KOPT-K1 (cell line): ENCODE data around the gene RNF217.
"Not testable (repeated sequence)": the region's sequence is repeated elsewhere in the genome, so short reads cannot be mapped to it uniquely, and the experiment has no call there.

Experiments
- H3K27ac ChIP-seq: fragments of 200-600 bp; sonication (generic); 2 replicates; pipeline ENCODE4 v1.5.1; 2016; ENCODE audit warnings: antibody characterized with exemption, mild to moderate bottlenecking, low read depth, low read length; ENCODE audit not compliant: poor library complexity, severe bottlenecking
- H3K36me3 ChIP-seq: fragments of 200-600 bp; sonication (generic); 2 replicates; pipeline ENCODE4 v1.5.1; 2017; ENCODE audit warnings: antibody characterized with exemption, mild to moderate bottlenecking, low read length, moderate library complexity; ENCODE audit not compliant: insufficient read depth
- H3K9me3 ChIP-seq: fragments of 200-600 bp; sonication (generic); 2 replicates; pipeline ENCODE4 v1.5.1; 2017; ENCODE audit warnings: antibody characterized with exemption, low read length, mild to moderate bottlenecking; ENCODE audit not compliant: insufficient read depth, poor library complexity, severe bottlenecking

RNF217 gene

DNA sequence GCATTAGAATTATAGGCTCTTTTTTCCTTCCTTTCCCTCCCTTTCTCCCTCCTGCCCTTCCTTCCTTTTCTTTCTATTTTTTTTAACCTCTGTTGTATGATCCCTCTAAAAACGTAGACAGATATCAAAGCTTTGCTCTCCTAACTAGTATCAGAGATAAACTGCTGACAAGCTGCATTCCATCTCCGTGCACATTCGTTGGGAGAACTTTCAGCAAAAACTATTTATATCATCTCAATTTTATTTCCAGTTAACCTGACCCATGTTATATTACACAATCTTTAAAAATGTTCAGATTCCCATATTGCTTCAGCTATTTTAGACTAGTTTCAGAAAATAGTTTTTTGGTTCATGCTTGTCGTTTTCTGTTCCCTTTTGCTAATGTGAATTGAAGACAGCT lies 47.3 kb downstream of the RNF217 start:
- Histone ChIP-seq H3K27ac (no peak overlapping the region), H3K9me3 (no peaks in the 10 kb centered on the region), H3K36me3 (no peaks in the 10 kb centered on the region)

DNA sequence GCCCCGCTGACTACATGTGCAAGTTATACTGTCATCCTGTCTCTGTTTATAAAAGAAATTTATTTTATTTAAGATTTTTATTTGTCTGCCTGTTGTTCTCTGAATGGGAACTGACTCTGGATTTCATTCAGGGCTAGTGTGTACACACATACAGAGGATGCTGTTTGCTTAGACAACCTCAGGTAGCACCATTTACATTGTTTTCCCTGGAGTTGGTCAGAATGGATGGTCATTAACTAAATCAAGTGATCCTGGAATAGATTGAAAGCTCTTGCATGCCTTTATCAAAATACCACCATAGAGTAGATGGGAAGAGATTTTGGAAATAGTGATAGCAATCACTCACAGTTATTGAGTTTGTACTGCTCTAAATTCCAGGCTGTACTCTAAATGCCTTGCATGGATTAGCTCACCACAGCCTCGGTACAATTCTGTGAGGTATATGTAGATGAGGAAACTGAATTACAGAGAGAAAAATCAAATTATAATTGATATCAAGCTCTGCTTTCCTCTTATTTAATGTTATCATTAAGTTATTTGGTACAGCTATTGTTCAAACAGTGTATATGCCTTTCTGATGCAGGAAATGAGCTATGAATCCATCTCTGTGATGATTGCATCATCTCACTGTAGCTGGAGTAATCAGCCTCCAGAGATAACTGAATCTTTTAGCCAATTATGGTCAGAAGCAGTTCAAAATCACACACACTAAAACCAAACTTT lies 51.9 kb downstream of the RNF217 start:
- no peaks in the 10 kb centered on the region for H3K9me3 ChIP-seq
- no peaks in the 10 kb centered on the region for H3K36me3 ChIP-seq
- no peak overlapping the region for H3K27ac ChIP-seq

DNA sequence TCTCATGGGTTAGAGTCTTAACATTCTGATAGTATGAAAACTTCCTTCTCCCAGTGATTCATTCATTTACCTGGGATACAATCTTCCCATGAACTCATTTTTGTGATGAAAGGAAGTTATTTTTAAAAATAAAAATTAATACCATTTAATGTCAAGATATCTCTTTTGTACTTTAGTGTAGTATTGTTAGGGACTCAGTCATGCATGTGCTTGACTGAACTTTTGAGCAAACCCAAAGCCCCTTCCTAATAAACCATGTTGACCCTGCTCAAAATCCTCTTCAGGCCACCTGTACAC lies 52.4 kb downstream of the RNF217 start:
- no peaks in the 10 kb centered on the region for H3K36me3 ChIP-seq
- H3K27ac ChIP-seq, result no peak overlapping the region
- H3K9me3 ChIP-seq, result no peaks in the 10 kb centered on the region

DNA sequence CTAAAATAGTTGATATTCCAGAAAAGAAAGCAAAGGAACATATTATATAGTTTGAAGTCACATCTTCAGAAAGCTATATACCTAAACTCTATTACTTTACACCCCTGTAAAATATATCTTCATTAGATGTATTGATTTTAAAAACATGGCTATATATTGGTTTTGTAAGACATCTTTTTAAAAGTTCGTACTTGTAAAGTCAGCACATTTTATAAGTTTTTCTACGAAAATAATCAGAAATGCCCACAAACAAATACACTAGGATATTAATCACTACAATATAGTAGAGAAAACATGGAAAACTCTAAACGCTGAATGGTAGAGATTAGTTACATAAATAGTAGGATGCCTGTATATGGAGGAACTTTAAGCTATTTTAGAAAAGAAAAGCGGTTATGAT lies 52.9 kb downstream of the RNF217 start:
- no peak overlapping the region for H3K27ac ChIP-seq
- no peaks in the 10 kb centered on the region for H3K9me3 ChIP-seq
- no peaks in the 10 kb centered on the region for H3K36me3 ChIP-seq

DNA sequence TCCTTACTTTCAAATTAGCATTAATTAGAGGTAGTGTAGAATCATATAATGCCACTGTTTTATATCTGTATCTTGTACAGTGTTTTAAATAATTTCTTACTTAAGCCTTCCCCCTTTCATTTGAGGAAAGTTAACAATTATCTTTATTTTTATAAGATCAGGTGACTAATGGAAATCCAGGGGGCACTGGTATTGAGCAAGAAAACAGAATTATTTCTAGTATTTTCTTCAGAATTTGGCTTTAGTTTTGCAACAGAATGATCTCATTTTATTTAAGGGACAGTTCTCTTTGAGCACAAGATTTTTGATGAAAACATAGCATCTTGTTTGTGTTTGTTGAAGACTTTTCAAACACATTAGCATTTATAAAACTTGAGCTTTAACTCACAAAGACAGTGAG lies 55.9 kb downstream of the RNF217 start:
- Histone ChIP-seq H3K36me3 (no peaks in the 10 kb centered on the region), H3K27ac (no peak overlapping the region), H3K9me3 (no peaks in the 10 kb centered on the region)

DNA sequence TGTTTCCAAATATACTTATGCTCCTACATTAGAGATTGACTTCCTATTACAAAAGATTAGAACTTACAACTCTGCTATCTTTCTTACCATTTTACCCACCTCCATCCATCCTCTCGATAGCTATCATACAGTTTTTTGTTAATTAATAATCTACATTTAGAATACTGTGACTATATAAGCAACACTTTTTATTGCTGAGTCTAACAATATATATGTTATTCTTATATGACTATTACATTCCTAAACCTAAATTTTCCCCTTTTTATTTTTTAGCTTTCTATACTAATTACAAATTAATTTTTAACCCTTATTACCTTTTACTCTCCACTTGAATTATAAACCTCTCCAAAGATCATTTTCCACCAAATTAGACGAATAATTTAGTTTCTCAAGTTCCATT lies 57.0 kb downstream of the RNF217 start:
- H3K27ac ChIP-seq, result no peak overlapping the region
- no peaks in the 10 kb centered on the region for H3K9me3 ChIP-seq
- H3K36me3 ChIP-seq, result no peaks in the 10 kb centered on the region

DNA sequence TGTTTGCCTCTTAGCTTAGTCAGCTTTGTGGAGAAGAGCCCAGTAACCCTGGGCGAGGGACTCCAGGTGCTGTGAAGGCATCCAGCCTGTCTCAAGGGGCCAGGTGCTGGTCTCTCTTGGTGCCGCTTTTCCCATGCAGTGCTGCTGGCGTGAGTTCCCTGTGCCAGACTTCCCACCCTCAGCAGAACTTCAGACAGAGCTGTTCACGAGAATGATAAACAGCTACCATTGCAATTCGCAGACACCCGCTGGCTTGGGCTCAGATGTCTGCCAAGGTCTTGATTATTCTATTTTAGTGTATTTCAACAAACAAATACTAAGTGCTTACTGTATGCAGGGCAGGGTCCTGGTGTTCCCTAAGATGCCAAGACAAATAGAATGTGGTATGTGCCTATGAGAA lies 57.7 kb downstream of the RNF217 start:
- Histone ChIP-seq H3K9me3 (no peaks in the 10 kb centered on the region), H3K27ac (no peak overlapping the region), H3K36me3 (no peaks in the 10 kb centered on the region)

DNA sequence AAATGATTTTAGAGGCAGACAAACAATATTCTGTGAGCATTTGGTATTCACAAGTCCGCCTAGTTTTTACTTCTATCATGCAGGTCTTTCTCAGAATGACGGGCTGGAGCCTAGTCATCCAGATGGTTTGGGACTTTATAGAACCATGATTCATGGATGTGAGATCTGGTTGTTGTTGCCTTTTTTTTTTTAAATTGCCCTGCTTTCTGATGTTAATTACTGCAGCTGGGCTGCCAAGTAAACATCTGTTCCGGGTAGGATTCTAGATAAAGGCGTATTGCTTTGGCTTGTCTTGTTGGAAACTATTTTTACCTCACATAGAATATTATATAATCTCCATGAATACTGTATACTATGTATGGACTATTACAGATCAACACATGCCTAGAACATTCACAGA lies 58.1 kb downstream of the RNF217 start:
- H3K27ac ChIP-seq, result no peak overlapping the region
- H3K9me3 ChIP-seq, result no peaks in the 10 kb centered on the region
- no peaks in the 10 kb centered on the region for H3K36me3 ChIP-seq

DNA sequence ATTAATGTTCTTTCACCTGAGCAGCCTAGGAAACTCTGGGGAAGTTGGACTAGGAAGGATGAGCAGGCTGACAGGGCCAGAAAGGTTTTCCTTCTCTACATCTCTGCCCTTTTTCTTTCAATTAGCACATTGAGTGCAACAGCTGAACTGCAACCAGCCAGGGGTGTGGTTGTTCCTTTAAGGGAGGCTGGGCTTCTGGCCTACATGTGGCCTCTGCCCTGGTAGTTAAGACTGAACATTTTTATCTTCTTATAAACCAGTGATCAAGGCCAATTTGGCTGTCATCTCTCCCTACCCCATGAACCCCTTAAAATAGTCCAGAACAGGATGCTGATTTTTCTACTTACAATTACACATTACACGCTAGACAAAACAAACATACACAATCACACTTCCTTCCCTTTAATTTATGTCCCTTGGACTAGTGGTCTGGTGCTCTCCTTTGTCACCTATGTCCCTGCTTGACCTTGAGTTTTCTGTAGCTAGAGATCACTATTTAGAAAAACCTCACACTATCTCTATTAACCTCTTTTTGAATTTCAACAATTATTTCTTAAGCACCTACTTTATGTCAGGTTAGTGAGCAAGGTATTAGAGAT lies 60.3 kb downstream of the RNF217 start:
- H3K36me3 ChIP-seq, result no peaks in the 10 kb centered on the region
- H3K9me3 ChIP-seq, result no peaks in the 10 kb centered on the region
- H3K27ac ChIP-seq, result no peak overlapping the region

DNA sequence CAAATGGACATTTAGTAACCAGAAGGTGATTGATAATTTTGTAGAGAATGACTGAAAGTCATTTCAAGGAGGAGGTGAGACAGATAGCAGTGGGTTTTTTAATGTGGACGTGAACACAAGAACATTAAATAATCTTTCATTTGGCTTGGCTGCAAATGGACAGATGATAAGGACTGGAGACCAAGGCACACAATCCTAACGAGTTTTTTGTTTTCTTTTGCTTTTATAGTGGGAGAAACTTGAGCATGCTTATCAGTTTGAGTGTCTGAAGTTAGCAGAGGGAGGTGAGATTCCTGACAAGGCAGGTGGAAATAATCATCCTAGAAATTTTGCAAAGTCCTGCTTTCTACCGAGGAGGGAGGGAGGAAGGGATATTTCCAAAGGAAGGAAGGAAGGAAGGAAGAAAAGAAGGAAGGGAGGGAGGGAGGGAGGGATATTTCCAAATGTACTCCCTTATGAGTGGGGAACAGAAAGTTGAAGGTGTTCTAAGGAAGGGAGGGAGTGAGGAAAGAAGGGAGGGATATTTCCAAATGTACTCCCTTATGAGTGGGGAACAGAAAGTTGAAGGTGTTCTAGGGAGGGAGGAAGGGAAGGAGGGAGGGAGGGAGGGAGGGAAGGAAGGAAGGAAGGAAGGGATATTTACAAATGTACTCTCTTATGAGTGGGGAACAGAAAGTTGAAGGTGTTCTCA lies 63.1 kb downstream of the RNF217 start:
- Histone ChIP-seq H3K9me3 (no peaks in the 10 kb centered on the region), H3K27ac (no peak overlapping the region), H3K36me3 (no peaks in the 10 kb centered on the region)

DNA sequence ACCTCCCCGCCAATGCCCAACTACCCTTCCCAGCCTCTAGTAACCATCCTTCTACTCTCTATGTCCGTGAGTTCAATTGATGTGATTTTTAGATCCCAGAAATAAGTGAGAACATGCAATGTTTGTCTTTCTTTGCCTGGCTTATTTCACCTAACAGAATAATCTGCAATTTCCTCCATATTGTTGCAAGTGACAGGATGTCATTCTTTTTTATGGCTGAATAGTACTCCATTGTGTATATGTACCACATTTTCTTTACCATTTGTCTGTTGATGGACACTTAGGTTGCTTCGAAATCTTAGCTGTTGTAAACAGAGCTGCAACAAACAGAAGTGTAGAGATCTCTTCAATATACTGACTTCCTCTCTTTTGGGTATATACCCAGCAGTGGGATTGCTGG lies 65.0 kb downstream of the RNF217 start:
- no peaks in the 10 kb centered on the region for H3K36me3 ChIP-seq

DNA sequence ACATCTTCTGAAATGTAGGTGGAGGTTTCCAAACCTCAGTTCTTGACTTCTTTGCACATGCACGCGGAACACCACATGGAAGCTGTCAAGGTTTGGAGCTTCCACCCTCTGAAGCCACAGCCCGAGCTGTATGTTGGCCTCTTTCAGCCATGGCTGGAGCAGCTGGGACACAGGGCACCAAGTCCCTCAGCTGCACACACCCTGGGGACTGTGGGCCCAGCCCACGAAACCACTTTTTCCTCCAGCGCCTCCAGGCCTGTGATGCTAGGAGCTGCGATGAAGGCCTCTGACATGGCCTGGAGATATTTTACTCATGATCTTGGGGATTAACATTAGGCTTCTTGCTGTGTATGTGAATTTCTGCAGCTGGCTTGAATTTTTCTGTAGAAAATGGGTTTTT lies 68.7 kb downstream of the RNF217 start:
- H3K9me3 ChIP-seq, result no peaks in the 10 kb centered on the region
- no peak overlapping the region for H3K27ac ChIP-seq
- H3K36me3 ChIP-seq, result no peaks in the 10 kb centered on the region

More for the DNA sequence above, 65.0 kb downstream of the RNF217 start:
- Histone ChIP-seq H3K9me3 (no peaks in the 10 kb centered on the region), H3K27ac (no peak overlapping the region)

DNA sequence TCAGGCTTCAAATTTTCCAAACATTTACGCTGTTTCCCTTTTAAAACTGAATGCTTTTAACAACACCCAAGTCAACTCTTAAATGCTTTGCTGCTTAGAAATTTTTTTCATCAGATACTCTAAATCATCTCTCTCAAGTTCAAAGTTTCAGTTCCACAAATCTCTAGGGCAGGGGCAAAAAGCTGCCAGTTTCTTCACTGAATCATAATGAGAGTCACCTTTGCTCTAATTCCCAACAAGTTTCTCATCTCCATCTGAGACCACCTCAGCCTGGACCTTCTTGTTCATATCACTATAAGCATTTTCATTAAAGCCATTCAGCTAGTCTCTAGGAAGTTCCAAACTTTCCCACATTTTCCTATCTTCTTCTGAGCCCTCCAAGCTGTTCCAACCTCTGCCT lies 69.1 kb downstream of the RNF217 start:
- no peaks in the 10 kb centered on the region for H3K9me3 ChIP-seq
- no peak overlapping the region for H3K27ac ChIP-seq
- no peaks in the 10 kb centered on the region for H3K36me3 ChIP-seq

DNA sequence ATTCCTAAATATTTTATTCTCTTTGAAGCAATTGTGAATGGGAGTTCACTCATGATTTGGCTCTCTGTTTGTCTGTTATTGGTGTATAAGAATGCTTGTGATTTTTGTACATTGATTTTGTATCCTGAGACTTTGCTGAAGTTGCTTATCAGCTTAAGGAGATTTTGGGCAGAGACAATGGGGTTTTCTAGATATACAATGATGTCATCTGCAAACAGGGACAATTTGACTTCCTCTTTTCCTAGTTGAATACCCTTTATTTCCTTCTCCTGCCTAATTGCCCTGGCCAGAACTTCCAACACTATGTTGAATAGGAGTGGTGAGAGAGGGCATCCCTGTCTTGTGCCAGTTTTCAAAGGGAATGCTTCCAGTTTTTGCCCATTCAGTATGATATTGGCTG lies 72.7 kb downstream of the RNF217 start:
- H3K27ac ChIP-seq, H3K9me3 ChIP-seq, H3K36me3 ChIP-seq: not testable (repeated sequence)

DNA sequence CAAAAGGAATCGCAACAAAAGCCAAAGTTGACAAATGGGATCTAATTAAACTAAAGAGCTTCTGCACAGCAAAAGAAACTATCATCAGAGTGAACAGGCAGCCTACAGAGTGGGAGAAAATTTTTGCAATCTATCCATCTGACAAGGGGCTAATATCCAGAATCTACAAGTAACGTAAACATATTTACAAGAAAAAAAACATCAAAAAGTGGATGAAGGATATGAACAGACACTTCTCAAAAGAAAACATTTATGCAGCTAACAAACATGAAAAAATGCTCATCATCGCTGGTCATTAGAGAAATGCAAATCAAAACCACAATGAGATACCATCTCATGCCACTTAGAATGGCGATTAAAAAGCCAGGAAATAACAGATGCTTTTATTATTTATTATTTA lies 74.2 kb downstream of the RNF217 start:
- not testable (repeated sequence) for H3K27ac ChIP-seq, H3K36me3 ChIP-seq, H3K9me3 ChIP-seq

DNA sequence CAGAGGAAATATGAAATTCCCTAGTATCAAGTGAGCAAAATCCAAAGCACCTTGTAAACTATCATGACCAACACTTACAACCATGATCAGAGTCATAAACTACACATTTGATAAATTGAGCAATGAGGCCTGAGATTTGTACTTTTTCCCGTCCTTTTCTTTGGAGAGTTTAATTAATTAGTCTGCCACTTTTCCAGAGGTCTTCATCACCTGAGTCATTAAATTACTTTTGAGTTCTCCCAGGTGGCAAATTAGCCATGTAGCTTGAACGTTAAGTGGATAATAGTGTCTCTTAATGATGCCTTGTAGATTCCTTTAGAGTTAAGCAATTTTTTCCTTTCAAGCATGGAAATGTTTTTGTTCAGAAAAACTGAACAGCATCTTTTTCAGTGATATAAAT lies 75.6 kb downstream of the RNF217 start:
- no peaks in the 10 kb centered on the region for H3K9me3 ChIP-seq
- no peaks in the 10 kb centered on the region for H3K36me3 ChIP-seq
- no peak overlapping the region for H3K27ac ChIP-seq
